ENCODE measurements around the gene FAM149A.
A peak's percentile ranks its signal among the peaks of the same experiment; 100 is the strongest.

The FAM149A gene

GRCh38 chr4:186161138-186161537 lies 56.6 kb downstream of the FAM149A start:
- peak; percentile 1 for DNase-seq

GRCh38 chr4:186166852-186167512 lies 62.5 kb downstream of the FAM149A start:
- DNase-seq, result no peak

GRCh38 chr4:186167605-186168004 lies 63.1 kb downstream of the FAM149A start:
- no peak for DNase-seq

DNA sequence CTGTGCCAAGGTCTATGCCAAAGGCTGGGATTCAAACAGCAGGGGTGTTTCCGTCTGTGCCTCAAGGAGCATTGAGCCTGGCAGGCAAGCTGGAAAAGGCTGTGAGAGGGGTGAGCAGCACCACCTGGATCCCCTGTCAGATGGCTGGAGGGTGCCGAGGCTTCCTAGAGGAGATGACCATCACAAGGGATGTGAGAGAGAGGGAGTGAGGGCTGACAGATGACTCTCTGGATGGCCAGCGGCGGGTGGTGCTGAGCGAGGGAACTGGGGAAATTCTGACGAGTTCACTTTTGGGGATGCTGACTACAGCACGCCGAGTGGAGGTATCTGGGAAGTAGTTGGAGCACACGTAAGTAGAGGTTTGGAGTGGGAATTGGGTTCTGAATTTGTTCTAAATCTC lies 64.2 kb downstream of the FAM149A start:
- DNase-seq, result no peak

- no peak for DNase-seq
Measured at GRCh38 chr4:186169333-186169944, 64.9 kb downstream of the FAM149A start.

- no peak for DNase-seq
Measured at GRCh38 chr4:186169945-186170802, 65.7 kb downstream of the FAM149A start.

GRCh38 chr4:186170966-186171365 lies 66.5 kb downstream of the FAM149A start:
- DNase-seq, result no peak

DNA sequence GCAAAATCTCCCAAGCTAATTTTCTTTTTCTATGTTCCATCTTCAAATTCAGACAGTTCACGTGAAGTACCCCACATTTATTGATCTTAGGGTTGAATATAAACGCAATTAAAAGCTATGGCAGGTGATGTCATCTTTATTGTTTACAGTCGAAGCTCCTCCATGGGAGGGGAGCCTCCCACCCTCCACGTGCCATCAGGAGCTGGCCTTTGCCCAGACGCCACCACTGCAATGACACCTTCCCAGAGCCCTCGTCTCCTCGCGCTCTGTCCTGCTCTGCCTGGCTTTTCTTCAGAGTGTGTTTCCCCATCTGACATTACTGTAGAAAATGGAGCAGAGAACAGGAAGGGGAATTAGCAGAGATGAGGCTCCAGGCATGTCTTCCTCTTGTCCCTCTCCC lies 68.0 kb downstream of the FAM149A start:
- no peak for DNase-seq

DNA sequence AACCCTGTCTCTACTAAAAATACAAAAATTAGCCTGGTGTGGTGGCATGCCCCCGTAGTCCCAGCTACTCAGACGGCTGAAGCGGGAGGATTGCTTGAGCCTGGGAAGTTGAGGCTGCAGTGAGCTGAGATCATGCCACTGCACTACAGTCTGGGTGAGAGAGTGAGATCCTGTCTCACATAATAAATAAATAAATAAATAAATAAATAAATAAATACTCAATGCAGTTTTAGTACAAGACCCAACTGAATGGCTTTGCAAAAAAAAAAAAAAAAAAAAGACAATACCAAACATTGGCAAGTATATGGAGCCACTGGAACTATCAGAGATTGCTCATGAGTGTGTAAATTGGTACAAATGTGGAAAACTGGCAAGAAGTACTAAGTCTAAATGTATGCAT lies 83.6 kb downstream of the FAM149A start:
- DNase-seq, result no peak

- no peak for DNase-seq
Measured at GRCh38 chr4:186189656-186190055, 85.2 kb downstream of the FAM149A start.

- no peak for DNase-seq
Measured at GRCh38 chr4:186190581-186191199, 86.2 kb downstream of the FAM149A start.

DNA sequence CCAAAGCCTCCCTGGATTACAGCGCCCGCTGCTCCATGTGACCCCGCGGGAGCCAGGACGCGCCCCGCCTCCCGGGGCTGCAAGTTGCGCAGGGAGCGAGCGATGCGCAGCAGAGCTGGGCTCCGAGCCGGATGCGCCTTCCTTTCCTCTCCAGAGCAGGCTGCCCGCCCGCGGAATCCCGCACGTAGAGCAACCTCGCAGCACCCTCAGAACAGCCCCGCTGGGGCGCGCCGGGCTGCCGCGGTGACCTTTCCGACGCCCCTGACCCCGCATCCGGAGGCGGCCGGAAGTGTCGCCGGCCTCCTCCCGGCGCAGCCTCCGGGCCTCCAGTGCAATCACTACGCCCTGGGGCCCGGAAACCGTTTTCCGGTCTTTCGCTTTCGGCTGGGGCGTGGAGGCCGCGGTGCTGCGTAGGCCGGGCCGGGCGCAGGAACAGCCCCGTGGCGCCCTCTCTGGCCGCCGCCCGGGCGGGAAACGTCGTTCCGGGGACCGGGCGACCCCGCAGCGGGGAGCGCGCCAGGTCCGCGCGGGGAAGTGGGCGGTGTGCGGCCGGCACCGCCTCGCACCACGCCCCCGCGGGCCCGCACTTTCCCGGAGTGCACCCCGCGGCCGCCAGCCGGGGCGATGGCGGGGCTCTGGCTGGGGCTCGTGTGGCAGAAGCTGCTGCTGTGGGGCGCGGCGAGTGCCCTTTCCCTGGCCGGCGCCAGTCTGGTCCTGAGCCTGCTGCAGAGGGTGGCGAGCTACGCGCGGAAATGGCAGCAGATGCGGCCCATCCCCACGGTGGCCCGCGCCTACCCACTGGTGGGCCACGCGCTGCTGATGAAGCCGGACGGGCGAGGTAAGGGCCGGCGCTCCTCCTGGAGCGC lies 86.9 kb downstream of the FAM149A start, which contains the start of gene CYP4V2:
CYP4V2 (plus strand) TSS at position 368 of the 866 bp plus-strand sequence; CDS start at position 625, 257 bp downstream.
- no peak for DNase-seq

DNA sequence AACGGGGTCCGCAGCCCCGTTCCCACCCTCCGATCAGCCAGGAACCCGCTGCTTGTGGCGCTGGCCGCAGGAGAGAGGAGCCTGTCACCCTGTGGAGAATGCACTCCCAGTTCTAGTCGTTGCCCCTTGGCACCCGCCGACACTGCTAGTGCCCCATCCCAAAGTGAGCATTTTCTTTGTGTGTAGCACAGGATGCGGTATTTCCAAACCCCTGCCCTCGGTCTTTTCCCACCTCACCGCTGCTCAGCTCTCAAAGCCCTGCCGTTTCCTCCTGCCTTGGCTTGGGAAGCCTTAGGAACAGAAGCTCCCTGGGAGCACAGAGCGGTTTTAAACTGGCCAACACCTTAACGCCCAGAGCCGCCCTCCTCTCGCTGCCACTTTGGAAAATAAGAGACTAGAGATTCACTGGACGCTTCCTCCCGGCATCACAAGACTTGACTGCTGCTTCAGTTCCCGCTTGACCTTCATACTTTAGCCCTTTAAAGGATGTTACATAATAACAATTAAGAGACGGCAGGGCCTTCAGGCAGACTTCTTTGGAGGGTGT lies 87.6 kb downstream of the FAM149A start:
- no peak for DNase-seq

- no peak for DNase-seq
Measured at GRCh38 chr4:186193851-186194250, 89.3 kb downstream of the FAM149A start.

DNA sequence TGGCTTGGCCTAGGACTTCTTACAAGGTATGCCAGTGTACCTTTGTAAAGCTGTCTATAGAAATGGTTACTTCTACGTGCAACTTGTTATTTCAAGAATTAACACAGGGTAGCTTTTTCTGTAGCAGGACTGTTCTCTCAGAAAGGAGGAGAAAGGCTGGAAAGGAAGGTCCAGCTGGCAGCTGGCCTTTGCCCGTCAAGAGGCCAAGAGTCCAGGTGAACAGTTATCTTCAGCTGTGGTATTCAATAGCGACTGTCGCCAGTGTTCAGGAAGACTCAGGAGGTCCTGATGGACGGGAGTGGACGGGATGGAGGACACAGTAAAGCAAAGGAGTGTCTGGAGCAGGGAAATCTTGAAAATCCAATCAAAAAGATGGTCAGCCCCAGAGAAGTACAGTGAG lies 91.6 kb downstream of the FAM149A start:
- no peak for DNase-seq

- DNase-seq, result no peak
Measured at GRCh38 chr4:186200516-186200915, 96.0 kb downstream of the FAM149A start.

DNA sequence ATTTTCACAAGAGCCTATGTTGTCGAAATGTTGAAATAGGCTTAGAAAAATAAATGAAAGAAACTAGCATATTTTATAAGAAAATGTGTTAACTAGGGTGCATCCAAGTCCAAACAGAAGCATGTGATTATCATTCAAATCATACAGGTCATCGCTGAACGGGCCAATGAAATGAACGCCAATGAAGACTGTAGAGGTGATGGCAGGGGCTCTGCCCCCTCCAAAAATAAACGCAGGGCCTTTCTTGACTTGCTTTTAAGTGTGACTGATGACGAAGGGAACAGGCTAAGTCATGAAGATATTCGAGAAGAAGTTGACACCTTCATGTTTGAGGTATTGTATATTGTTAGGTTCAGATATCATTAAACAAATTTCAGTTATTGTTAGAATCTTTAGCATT lies 96.5 kb downstream of the FAM149A start:
- no peak for DNase-seq

DNA sequence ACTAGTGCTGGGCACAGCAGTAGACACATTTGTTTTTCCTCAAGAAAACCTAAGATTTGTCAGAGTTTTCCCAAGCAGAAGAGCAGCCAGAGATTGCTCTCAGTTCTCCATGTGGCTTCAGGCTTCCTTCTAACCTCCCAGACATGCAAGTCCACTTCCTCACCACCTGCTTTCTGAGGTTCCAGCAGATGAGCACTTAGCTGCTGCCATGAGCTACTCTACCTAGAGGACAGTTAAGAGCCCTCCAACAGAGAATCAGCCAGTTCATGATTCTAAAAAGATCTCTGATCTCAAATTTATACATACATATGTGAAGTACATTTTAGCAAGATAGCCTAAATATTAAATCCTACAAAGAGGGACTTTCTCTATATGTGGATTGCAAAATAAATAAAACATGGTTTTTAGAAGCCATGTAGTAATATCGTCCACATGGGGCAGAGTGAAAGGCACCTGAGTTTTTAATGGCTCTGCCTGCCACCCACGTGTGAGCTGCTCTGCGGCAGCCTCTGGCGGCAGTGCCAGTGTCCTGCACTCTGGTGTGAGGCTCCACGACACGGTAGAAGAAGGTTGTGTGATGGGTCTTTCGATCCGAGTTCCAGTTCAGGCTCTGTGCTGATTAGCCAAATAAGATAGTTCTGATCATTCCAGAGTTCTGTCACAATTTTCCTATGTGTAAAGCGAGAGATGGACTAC lies 97.2 kb downstream of the FAM149A start:
- DNase-seq, result no peak

- no peak for DNase-seq
Measured at GRCh38 chr4:186202490-186203140, 98.1 kb downstream of the FAM149A start.

GRCh38 chr4:186203406-186203805 lies 98.9 kb downstream of the FAM149A start:
- DNase-seq, result no peak

DNA sequence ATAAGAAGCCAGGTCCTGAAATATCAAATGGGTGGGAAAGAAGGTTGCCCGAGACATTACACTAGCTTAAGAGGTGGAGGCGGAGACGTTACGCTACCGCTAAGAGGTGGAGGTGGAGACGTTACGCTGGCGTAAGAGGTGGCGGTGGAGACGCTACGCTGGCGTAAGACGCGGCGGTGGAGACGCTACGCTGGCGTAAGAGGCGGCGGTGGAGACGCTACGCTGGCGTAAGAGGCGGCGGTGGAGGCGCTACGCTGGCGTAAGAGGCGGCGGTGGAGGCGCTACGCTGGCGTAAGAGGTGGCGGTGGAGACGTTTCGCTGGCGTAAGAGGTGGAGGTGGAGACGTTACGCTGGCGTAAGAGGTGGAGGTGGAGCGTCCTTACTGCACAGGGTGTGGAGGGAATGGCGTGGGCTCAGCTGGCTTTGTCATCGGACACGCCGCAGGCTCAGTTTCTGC lies 99.6 kb downstream of the FAM149A start:
- DNase-seq, result no peak

Measured in NCI-H748 treated with DMSO at 0.1 percent for 48 hours (cell line).